Colonic mucosa (tissue), 4 donors: ENCODE data around the gene KLF1. TPM values are rescaled to one million over a fixed set of nuclear protein-coding genes. Genes with fewer than 3 reads are reported as not detected.

Source experiments
- DNase-seq: peaks from one replicate; pipeline ENCODE4 v3.0.0-alpha.2; 2020
- H3K27ac ChIP-seq: fragments of 200-600 bp; one replicate; pipeline ENCODE4 v1.8.0; 2021
- H3K27me3 ChIP-seq: fragments of 200-600 bp; one replicate; pipeline ENCODE4 v1.8.0; 2021
- H3K36me3 ChIP-seq: fragments of 200-600 bp; one replicate; pipeline ENCODE4 v1.8.0; 2021
- H3K4me1 ChIP-seq: fragments of 200-600 bp; one replicate; pipeline ENCODE4 v1.8.0; 2021; ENCODE audit warnings: mild to moderate bottlenecking
- H3K4me3 ChIP-seq: fragments of 200-600 bp; one replicate; pipeline ENCODE4 v1.8.0; 2021
- H3K9ac ChIP-seq, 2 donors: one replicate each; pipeline ENCODE4 v1.7.0; 2013; ENCODE audit warnings: control low read depth in 2 of 2, low read depth in 2 of 2, low read length in 2 of 2
- H3K9me3 ChIP-seq: fragments of 200-600 bp; one replicate; pipeline ENCODE4 v1.8.0; 2021
- intact Hi-C: fragments of 100-400 bp; cut with DNase I; formaldehyde crosslinking; loops from one replicate; pipeline ENCODE4 v1.14.1; 2022
- total RNA-seq, 2 donors: library from RNA; stranded (reverse); fragmentation: NEBNext Ultra II Directional in 1 of 2; extraction: Animal tissue kit (Norgen Biotek cat#: 25700) in 1 of 2; gene quantifications; one replicate each; pipeline ENCODE4 v1.2.1, GENCODE V29; 2021
- TF ChIP-seq, protein P1 (sequence below): fragments of 200-600 bp; IDR thresholded peaks from one replicate; pipeline ENCODE4 v1.8.0; 2022; ENCODE audit warnings: antibody characterized with exemption, mild to moderate bottlenecking
- donor health status: healthy.
- donor health status: DM: no; HTN: no; CAD: no.
- donor health status: DM: no; HTN: no; CAD: no.

The KLF1 gene
- total RNA-seq, 2 donors from 2014 or later = 0.25 TPM; not detected in 1

- no peaks in the 10 kb centered on the region for H3K36me3 ChIP-seq
- TF ChIP-seq, protein P1, sequence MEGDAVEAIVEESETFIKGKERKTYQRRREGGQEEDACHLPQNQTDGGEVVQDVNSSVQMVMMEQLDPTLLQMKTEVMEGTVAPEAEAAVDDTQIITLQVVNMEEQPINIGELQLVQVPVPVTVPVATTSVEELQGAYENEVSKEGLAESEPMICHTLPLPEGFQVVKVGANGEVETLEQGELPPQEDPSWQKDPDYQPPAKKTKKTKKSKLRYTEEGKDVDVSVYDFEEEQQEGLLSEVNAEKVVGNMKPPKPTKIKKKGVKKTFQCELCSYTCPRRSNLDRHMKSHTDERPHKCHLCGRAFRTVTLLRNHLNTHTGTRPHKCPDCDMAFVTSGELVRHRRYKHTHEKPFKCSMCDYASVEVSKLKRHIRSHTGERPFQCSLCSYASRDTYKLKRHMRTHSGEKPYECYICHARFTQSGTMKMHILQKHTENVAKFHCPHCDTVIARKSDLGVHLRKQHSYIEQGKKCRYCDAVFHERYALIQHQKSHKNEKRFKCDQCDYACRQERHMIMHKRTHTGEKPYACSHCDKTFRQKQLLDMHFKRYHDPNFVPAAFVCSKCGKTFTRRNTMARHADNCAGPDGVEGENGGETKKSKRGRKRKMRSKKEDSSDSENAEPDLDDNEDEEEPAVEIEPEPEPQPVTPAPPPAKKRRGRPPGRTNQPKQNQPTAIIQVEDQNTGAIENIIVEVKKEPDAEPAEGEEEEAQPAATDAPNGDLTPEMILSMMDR = no peak
- DNase-seq = no peak
- intact Hi-C loops = loop anchor here (5.0 kb wide), 1 partner anchor 74 kb away; no protein-coding TSS in a partner anchor
- H3K4me1 ChIP-seq = peaks cover 6% of the 10 kb centered on the region
- H3K27ac ChIP-seq = no peak overlapping the region
- H3K9me3 ChIP-seq = no peaks in the 10 kb centered on the region
- no peak overlapping the region for H3K4me3 ChIP-seq
- no peak overlapping the region for H3K9ac ChIP-seq
- no peaks in the 10 kb centered on the region for H3K27me3 ChIP-seq
These were observed 1.1 kb upstream of the KLF1 start for GRCh38 chr19:12888006-12888603.

GRCh38 chr19:12886651-12886968, 391 bp downstream of the KLF1 start:
- intact Hi-C loops = loop anchor here (5.0 kb wide), 1 partner anchor 76 kb away; no protein-coding TSS in a partner anchor
- peaks cover under 1% of the 10 kb centered on the region for H3K4me1 ChIP-seq

DNA sequence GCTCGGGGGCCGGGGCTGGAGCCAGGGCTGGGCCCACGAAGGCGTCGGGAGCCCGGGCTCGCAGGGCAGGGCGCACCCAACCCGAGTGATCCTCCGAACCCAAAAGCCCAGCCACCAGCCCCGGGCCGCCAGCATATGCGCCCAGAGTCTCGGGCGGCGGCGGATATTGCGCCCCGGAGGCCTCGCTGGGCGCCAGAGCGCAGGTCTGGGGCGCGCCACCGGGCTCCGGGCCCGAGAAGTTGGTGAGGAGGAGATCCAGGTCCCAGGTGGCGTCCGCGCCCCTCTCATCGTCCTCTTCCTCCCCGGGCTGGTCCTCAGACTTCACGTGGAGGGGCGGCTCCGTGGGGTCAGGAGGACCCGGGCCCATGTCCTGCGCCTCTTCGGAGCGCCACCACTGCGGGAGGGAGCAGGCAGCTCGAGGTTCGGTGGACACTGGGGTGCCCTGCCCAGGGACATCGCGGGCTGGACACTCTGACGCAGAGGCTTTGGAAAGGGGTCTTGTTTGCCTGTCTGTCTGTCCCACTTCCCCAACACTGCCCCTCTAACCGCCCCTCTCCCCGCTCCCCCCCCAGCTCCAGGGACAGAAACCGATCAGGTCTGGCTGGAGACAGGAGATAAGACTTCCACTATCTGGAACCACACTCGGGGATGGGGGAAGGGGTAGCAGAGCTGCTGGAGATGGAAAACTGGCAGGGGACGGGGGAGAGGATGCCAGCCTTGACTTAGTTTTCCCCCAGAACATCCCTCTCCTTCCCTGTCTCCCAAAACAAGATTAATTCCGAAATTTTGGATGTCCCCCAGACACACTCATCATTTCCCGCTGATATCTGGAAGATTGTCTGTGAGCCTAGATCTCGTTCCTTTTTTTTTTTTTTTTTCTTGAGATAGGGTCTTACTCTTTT, 1.0 kb downstream of the KLF1 start:
- intact Hi-C loops = loop anchor here (5.0 kb wide), 1 partner anchor 76 kb away; no protein-coding TSS in a partner anchor
- no peak for DNase-seq
- peak overlapping the region; percentile 50 for H3K4me3 ChIP-seq
- H3K9me3 ChIP-seq = no peaks in the 10 kb centered on the region
- H3K27me3 ChIP-seq = no peaks in the 10 kb centered on the region
- H3K9ac ChIP-seq = peak overlapping the region; percentile 14 to 66
- no peaks in the 10 kb centered on the region for H3K36me3 ChIP-seq
- TF ChIP-seq, protein P1 = no peak
- peak overlapping the region; percentile 19 for H3K27ac ChIP-seq
- H3K4me1 ChIP-seq = no peaks in the 10 kb centered on the region

More at GRCh38 chr19:12886651-12886968, 391 bp downstream of the KLF1 start:
- no peaks in the 10 kb centered on the region for H3K27me3 ChIP-seq
- no peak overlapping the region for H3K27ac ChIP-seq
- DNase-seq = no peak
- no peaks in the 10 kb centered on the region for H3K9me3 ChIP-seq
- H3K4me3 ChIP-seq = no peak overlapping the region
- H3K36me3 ChIP-seq = no peaks in the 10 kb centered on the region
- TF ChIP-seq, protein P1 = no peak
- H3K9ac ChIP-seq = no peak overlapping the region

DNA sequence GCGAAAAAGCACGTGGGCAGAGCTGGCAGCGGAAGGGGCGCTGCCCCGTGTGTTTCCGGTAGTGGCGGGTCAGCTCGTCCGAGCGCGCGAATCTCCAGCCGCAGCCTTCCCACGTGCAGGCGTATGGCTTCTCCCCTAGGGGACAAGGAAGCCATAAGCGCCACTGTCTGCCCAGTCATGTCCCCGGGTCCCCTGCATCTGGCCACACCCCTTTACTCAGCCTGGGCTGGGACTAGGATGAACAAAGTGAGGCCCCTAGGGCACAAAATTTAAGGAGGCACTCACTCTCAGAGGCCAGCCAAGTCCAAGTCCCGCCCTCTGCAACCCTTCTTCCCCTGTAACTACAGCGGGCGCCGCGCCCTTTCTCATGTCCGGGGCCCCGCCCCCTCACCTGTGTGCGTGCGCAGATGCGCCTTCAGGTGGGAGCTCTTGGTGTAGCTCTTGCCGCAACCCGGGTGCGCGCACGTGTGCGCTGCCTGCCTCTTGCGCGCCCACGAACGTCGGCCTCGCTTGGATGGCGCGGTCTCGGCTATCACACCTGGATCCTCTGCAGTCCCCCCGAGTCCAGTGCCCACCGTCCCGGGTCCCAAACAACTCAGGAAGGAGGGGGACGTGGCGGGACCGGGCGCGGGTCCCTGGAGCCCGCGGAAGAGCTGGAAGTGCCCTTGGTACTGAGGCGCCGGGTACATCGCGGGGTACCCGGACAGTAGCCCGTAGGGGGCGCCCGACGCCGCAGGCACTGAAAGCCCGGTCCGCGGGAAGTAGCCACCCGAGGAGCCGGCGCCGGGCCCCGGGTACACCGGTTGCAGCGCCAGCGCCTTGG, 1.9 kb downstream of the KLF1 start:
- Histone ChIP-seq H3K4me3 (peak overlapping the region; percentile 50), H3K27me3 (no peaks in the 10 kb centered on the region), H3K4me1 (no peaks in the 10 kb centered on the region), H3K27ac (peak overlapping the region; percentile 19), H3K9me3 (no peaks in the 10 kb centered on the region), H3K9ac (peak overlapping the region; percentile 14 to 66), H3K36me3 (no peaks in the 10 kb centered on the region)
- TF ChIP-seq, protein P1 = peak; percentile 71
- DNase-seq = peak; percentile 97
- intact Hi-C loops = loop anchor here (5.0 kb wide), 1 partner anchor 77 kb away; no protein-coding TSS in a partner anchor

DNA sequence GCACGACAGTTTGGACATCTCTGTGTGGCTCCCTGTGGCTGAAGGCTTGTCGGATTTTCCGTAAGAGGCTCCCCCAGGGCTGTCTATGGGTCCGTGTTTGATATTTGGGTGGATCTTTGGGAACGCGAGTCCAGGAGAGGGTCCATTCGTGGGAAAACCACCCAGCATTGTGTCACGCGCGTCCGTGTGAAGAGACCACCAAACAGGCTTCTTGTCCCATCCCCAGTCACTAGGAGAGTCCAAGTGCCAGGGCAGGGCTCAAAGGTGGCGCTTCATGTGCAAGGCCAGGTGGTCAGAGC, 2.4 kb downstream of the KLF1 start:
- no peak for DNase-seq
- H3K4me1 ChIP-seq = no peaks in the 10 kb centered on the region
- H3K4me3 ChIP-seq = no peak overlapping the region
- H3K9me3 ChIP-seq = no peaks in the 10 kb centered on the region
- TF ChIP-seq, protein P1 = no peak
- intact Hi-C loops = no loop called here
- H3K27ac ChIP-seq = peak overlapping the region; percentile 19
- no peaks in the 10 kb centered on the region for H3K27me3 ChIP-seq
- no peaks in the 10 kb centered on the region for H3K36me3 ChIP-seq
- H3K9ac ChIP-seq = no peak overlapping the region
